ENCODE measurements around the gene RXFP1. TPM values are rescaled to one million over a fixed set of nuclear protein-coding genes. Genes with fewer than 3 reads are reported as not detected.

RXFP1 gene
- total RNA-seq, 1 experiment from 2014 or later: not detected

GRCh38 chr4:158496030-158496741, 25.5 kb upstream of the RXFP1 start:
- POLR2A ChIA-PET: interaction anchor here (0.6 kb wide), 1 partner anchor 120 kb away, joined by 5 read pairs; no protein-coding TSS in a partner anchor
- no peak for ATAC-seq
- intact Hi-C loops (cut with micrococcal nuclease; ENCODE audit: unreplicated experiment): no loop called here

GRCh38 chr4:158500054-158500453, 21.6 kb upstream of the RXFP1 start:
- intact Hi-C loops (cut with micrococcal nuclease; ENCODE audit: unreplicated experiment) (no loop called here), in situ Hi-C loops (cut with HindIII; ENCODE audit: low pct_unique_long_range_greater_than_20kb, low sequenced_read_pairs) (no loop called here)
- POLR2A ChIA-PET: no interaction called here
- DNase-seq (ENCODE audit: low read depth, low spot score) (no peak), ATAC-seq (no peak)
- Histone ChIP-seq H3K36me3 (ENCODE audit: control insufficient read depth, insufficient read depth, low read length) (no peaks in the 10 kb centered on the region), H3K27me3 (ENCODE audit: control insufficient read depth, insufficient read depth, low read length) (no peaks in the 10 kb centered on the region), H3K4me1 (ENCODE audit: control insufficient read depth, insufficient read depth, low read length) (no peaks in the 10 kb centered on the region), H3K9me3 (ENCODE audit: control insufficient read depth, insufficient read depth, low read depth, low read length) (no peaks in the 10 kb centered on the region), H3K27ac (ENCODE audit: low read length) (no peak overlapping the region), H3K4me3 (ENCODE audit: low read depth in 2 of 2, low read length in 2 of 2) (no peak overlapping the region)
- CTCF ChIA-PET: no interaction called here
- TF ChIP-seq REST (IDR thresholded peaks at IDR 0.05; ENCODE audit: insufficient read depth in 1 of 2, low read depth in 2 of 2, low read length in 1 of 2) (no peak), TCF7L2 (IDR thresholded peaks at IDR 0.05; ENCODE audit: low read depth, low read length) (no peak), POLR2AphosphoS5 (IDR thresholded peaks at IDR 0.05; ENCODE audit: low read depth, low read length) (no peak), CTCF (IDR thresholded peaks at IDR 0.05) (no peak), SIN3A (IDR thresholded peaks at IDR 0.05; ENCODE audit: borderline replicate concordance, insufficient read depth, low read depth, low read length) (no peak)
- no TSS peak for BruUV-seq (replicated peaks)

More at GRCh38 chr4:158496030-158496741, 25.5 kb upstream of the RXFP1 start:
- DNase-seq (ENCODE audit: low read depth, low spot score): no peak
- CTCF ChIA-PET: interaction anchor here (0.6 kb wide), 1 partner anchor 308 kb away, joined by 5 read pairs; no protein-coding TSS in a partner anchor
- no TSS peak for BruUV-seq (replicated peaks)
- no peak overlapping the region for H3K27ac ChIP-seq (ENCODE audit: low read length)
- TF ChIP-seq POLR2AphosphoS5 (IDR thresholded peaks at IDR 0.05; ENCODE audit: low read depth, low read length) (no peak), CTCF (IDR thresholded peaks at IDR 0.05) (peak; percentile 48), SIN3A (IDR thresholded peaks at IDR 0.05; ENCODE audit: borderline replicate concordance, insufficient read depth, low read depth, low read length) (no peak), REST (IDR thresholded peaks at IDR 0.05; ENCODE audit: insufficient read depth in 1 of 2, low read depth in 2 of 2, low read length in 1 of 2) (no peak)
- no peaks in the 10 kb centered on the region for H3K9me3 ChIP-seq (ENCODE audit: control insufficient read depth, insufficient read depth, low read depth, low read length)
- no peaks in the 10 kb centered on the region for H3K4me1 ChIP-seq (ENCODE audit: control insufficient read depth, insufficient read depth, low read length)
- in situ Hi-C loops (cut with HindIII; ENCODE audit: low pct_unique_long_range_greater_than_20kb, low sequenced_read_pairs): no loop called here
- no peaks in the 10 kb centered on the region for H3K27me3 ChIP-seq (ENCODE audit: control insufficient read depth, insufficient read depth, low read length)
- H3K36me3 ChIP-seq (ENCODE audit: control insufficient read depth, insufficient read depth, low read length): no peaks in the 10 kb centered on the region
- no peak overlapping the region for H3K4me3 ChIP-seq (ENCODE audit: low read depth in 2 of 2, low read length in 2 of 2)
